GM21529 (cell line): ENCODE measurements around the gene CYB5R4.

ENCODE experiments used
- ATAC-seq: cut with Tn5 transposase; IDR thresholded peaks from one replicate; pipeline ENCODE4 v1.9.1; 2021; ENCODE audit not compliant: unreplicated experiment

CYB5R4 gene

GRCh38 chr6:83976037-83976755, 116.7 kb downstream of the CYB5R4 start:
- no peak for ATAC-seq

- ATAC-seq = no peak
Observed at GRCh38 chr6:83976871-83977270, 117.4 kb downstream of the CYB5R4 start.

- ATAC-seq = no peak
Observed at GRCh38 chr6:83978324-83978734, 118.8 kb downstream of the CYB5R4 start.

- ATAC-seq = no peak
Observed at GRCh38 chr6:83978997-83979396, 119.5 kb downstream of the CYB5R4 start.

- ATAC-seq = no peak
Observed at GRCh38 chr6:83984411-83984810, 124.9 kb downstream of the CYB5R4 start.

GRCh38 chr6:83985308-83985713, 125.8 kb downstream of the CYB5R4 start:
- ATAC-seq = no peak

- no peak for ATAC-seq
Observed at GRCh38 chr6:83985715-83986114, 126.2 kb downstream of the CYB5R4 start.

GRCh38 chr6:83998021-83998584, 138.6 kb downstream of the CYB5R4 start:
- no peak for ATAC-seq

- no peak for ATAC-seq
Observed at GRCh38 chr6:84001119-84001518, 141.6 kb downstream of the CYB5R4 start.

GRCh38 chr6:84002226-84002625, 142.7 kb downstream of the CYB5R4 start:
- no peak for ATAC-seq

GRCh38 chr6:84003131-84003530, 143.6 kb downstream of the CYB5R4 start:
- no peak for ATAC-seq

GRCh38 chr6:84003654-84004053, 144.2 kb downstream of the CYB5R4 start:
- ATAC-seq = no peak

- ATAC-seq = no peak
Observed at GRCh38 chr6:84007871-84008270, 148.4 kb downstream of the CYB5R4 start.

GRCh38 chr6:84013354-84013753, 153.9 kb downstream of the CYB5R4 start:
- ATAC-seq = no peak

- ATAC-seq = no peak
Observed at GRCh38 chr6:84013931-84014330, 154.4 kb downstream of the CYB5R4 start.

GRCh38 chr6:84016029-84016428, 156.5 kb downstream of the CYB5R4 start:
- no peak for ATAC-seq
